Keratinocyte (primary cell): ENCODE measurements around the gene PAQR5. TPM values are rescaled to one million over a fixed set of nuclear protein-coding genes. Genes with fewer than 3 reads are reported as not detected.
A peak's percentile ranks its signal among the peaks of the same experiment; 100 is the strongest.

Experiments
- DNase-seq: peaks from one replicate; pipeline ENCODE4 v3.0.0-alpha.2; 2011; ENCODE audit warnings: low read depth, missing footprints, low spot score
- FAIRE-seq: peaks from 2 replicates; lab custom pipeline; 2011; peaks lifted over from hg19 to GRCh38; lab: Jason Lieb, UNC
- H2AFZ ChIP-seq: 2 replicates; pipeline ENCODE4 v1.6.0; 2012; ENCODE audit warnings: low read length, control low read depth, inconsistent platforms; ENCODE audit not compliant: control insufficient read depth
- H3K27ac ChIP-seq: 2 replicates; pipeline ENCODE4 v1.5.1; 2011; ENCODE audit warnings: low read length; ENCODE audit not compliant: control insufficient read depth, insufficient read depth
- H3K27me3 ChIP-seq: 3 replicates; pipeline ENCODE4 v1.6.0; 2011; ENCODE audit warnings: low read length; ENCODE audit not compliant: control insufficient read depth, insufficient read depth; ENCODE audit errors: extremely low read depth
- H3K36me3 ChIP-seq, 2 experiments: 2 replicates in 1 of 2; 3 replicates in 1 of 2; pipeline ENCODE4 v1.5.1; 2011; ENCODE audit warnings: low read length in 2 of 2, mild to moderate bottlenecking in 1 of 2; ENCODE audit not compliant: control insufficient read depth in 2 of 2, insufficient read depth in 2 of 2; ENCODE audit errors: extremely low read depth in 1 of 2
- H3K4me1 ChIP-seq: 3 replicates; pipeline ENCODE4 v1.5.1; 2011; ENCODE audit warnings: low read length; ENCODE audit not compliant: control insufficient read depth, insufficient read depth; ENCODE audit errors: extremely low read depth
- H3K4me2 ChIP-seq: 3 replicates; pipeline ENCODE4 v1.6.0; 2011; ENCODE audit warnings: low read depth, low read length; ENCODE audit not compliant: control insufficient read depth, insufficient read depth; ENCODE audit errors: extremely low read depth
- H3K4me3 ChIP-seq, 3 experiments: fragments of 200-600 bp in 1 of 3; sonication (generic) in 1 of 3; 2 replicates in 2 of 3; 3 replicates in 1 of 3; pipeline ENCODE4 v1.5.1; 2011 to 2016; ENCODE audit warnings: low read length in 3 of 3, mild to moderate bottlenecking in 3 of 3, control low read depth in 2 of 3, inconsistent platforms in 1 of 3, low read depth in 1 of 3, mixed read lengths in 1 of 3, mixed run types in 1 of 3, moderate library complexity in 1 of 3; ENCODE audit not compliant: control insufficient read depth in 2 of 3, insufficient read depth in 2 of 3; ENCODE audit errors: extremely low read depth in 1 of 3
- H3K79me2 ChIP-seq: 2 replicates; pipeline ENCODE4 v1.6.0; 2012; ENCODE audit warnings: low read length; ENCODE audit not compliant: control insufficient read depth, insufficient read depth
- H3K9ac ChIP-seq: 3 replicates; pipeline ENCODE4 v1.6.0; 2011; ENCODE audit warnings: low read length; ENCODE audit not compliant: control insufficient read depth, insufficient read depth; ENCODE audit errors: extremely low read depth
- H3K9me1 ChIP-seq: 3 replicates; pipeline ENCODE4 v1.6.0; 2011; ENCODE audit warnings: low read length; ENCODE audit not compliant: control insufficient read depth, insufficient read depth; ENCODE audit errors: extremely low read depth
- H3K9me3 ChIP-seq: 2 replicates; pipeline ENCODE4 v1.5.1; 2012; ENCODE audit warnings: low read depth, low read length; ENCODE audit not compliant: control insufficient read depth
- H4K20me1 ChIP-seq: 3 replicates; pipeline ENCODE4 v1.6.0; 2011; ENCODE audit warnings: low read length; ENCODE audit not compliant: control insufficient read depth, insufficient read depth; ENCODE audit errors: extremely low read depth
- CTCF ChIP-seq, 3 experiments: IDR thresholded peaks in 1 of 3; conservative IDR thresholded peaks in 1 of 3; optimal IDR thresholded peaks in 1 of 3; 2 replicates in 2 of 3; 3 replicates in 1 of 3; pipeline versions ENCODE3 to v1.5.1; 2011; ENCODE audit warnings: low read length in 3 of 3, mild to moderate bottlenecking in 3 of 3, moderate library complexity in 2 of 3, control low read depth in 1 of 3, inconsistent platforms in 1 of 3; ENCODE audit not compliant: insufficient read depth in 2 of 3; ENCODE audit errors: extremely low read depth in 1 of 3
- EZH2 ChIP-seq: IDR thresholded peaks from one replicate; pipeline ENCODE4 v1.6.1; 2012; ENCODE audit warnings: inconsistent platforms, mild to moderate bottlenecking, low read length, moderate library complexity
- dilution Hi-C: fragments of 300-500 bp; cut with MboI; formaldehyde crosslinking; loops from one replicate; pipeline ENCODE4 v1.7.0; 2020; ENCODE audit warnings: low sequenced_read_pairs; ENCODE audit not compliant: extremely low pct_ligation_motif_present
- polyA plus RNA-seq, 5 experiments: library from polyadenylated mRNA; depleted of rRNA in 3 of 5; stranded (reverse) in 3 of 5; stranded (forward) in 1 of 5; unstranded in 1 of 5; fragments of >200 nt; gene quantifications; 1 replicate in 1 of 5; 2 replicates in 3 of 5; 3 replicates in 1 of 5; pipeline versions ENCODE4 v1.2.1 to v1.2.3, GENCODE V29; 2011 to 2012; ENCODE audit warnings: missing spikeins in 2 of 5, low read depth in 1 of 5, low replicate concordance in 1 of 5

The PAQR5 gene
- polyA plus RNA-seq, 1 donor (not counting 4 experiments of a cell fraction or from before 2014, with no cell fraction given): 0.30 TPM

GRCh38 chr15:69377216-69377970 lies 78.7 kb downstream of the PAQR5 start:
- dilution Hi-C loops: no loop called here
- Histone ChIP-seq H4K20me1 (no peaks in the 10 kb centered on the region), H3K79me2 (no peaks in the 10 kb centered on the region), H3K9me1 (no peaks in the 10 kb centered on the region), H3K4me1 (no peaks in the 10 kb centered on the region), H3K27ac (no peak overlapping the region), H3K36me3 (no peaks in the 10 kb centered on the region), H3K27me3 (peaks cover 24% of the 10 kb centered on the region), H3K9ac (no peak overlapping the region), H3K4me2 (no peak overlapping the region), H2AFZ (no peak overlapping the region), H3K9me3 (no peaks in the 10 kb centered on the region), H3K4me3 (no peak overlapping the region)
- DNase-seq (no peak), FAIRE-seq (no peak)
- TF ChIP-seq EZH2 (no peak), CTCF (optimal IDR thresholded peaks at IDR 0.05 in 1 of 3, IDR thresholded peaks at IDR 0.05 in 1 of 3, conservative IDR thresholded peaks at IDR 0.05 in 1 of 3; ENCODE audit: extremely low read depth in 1 of 3, insufficient read depth in 2 of 3, low read length in 3 of 3) (no peak)

GRCh38 chr15:69380100-69380725 lies 81.5 kb downstream of the PAQR5 start:
- FAIRE-seq (no peak), DNase-seq (no peak)
- no peak overlapping the region for H2AFZ ChIP-seq

More at GRCh38 chr15:69380100-69380725, 81.5 kb downstream of the PAQR5 start:
- Histone ChIP-seq H4K20me1 (no peaks in the 10 kb centered on the region), H3K4me3 (no peak overlapping the region), H3K9me3 (no peaks in the 10 kb centered on the region), H3K9ac (no peak overlapping the region), H3K27me3 (peaks cover 24% of the 10 kb centered on the region), H3K79me2 (no peaks in the 10 kb centered on the region), H3K4me1 (no peaks in the 10 kb centered on the region), H3K9me1 (no peaks in the 10 kb centered on the region), H3K36me3 (no peaks in the 10 kb centered on the region), H3K27ac (no peak overlapping the region), H3K4me2 (no peak overlapping the region)
- dilution Hi-C loops: no loop called here
- TF ChIP-seq CTCF (optimal IDR thresholded peaks at IDR 0.05 in 1 of 3, IDR thresholded peaks at IDR 0.05 in 1 of 3, conservative IDR thresholded peaks at IDR 0.05 in 1 of 3; ENCODE audit: extremely low read depth in 1 of 3, insufficient read depth in 2 of 3, low read length in 3 of 3): peak in 2 of 3 experiments; percentile 51 to 53
- TF ChIP-seq EZH2: no peak
